Stimulated activated CD8-positive, alpha-beta memory T cell treated with anti-CD3 and anti-CD28 coated beads, Interleukin-7, amount 100 ng/mL, for 1 hour (primary cell): ENCODE data around the gene TBC1D22B.
"Not testable (repeated sequence)": the region's sequence is repeated elsewhere in the genome, so short reads cannot be mapped to it uniquely, and the experiment has no call there.

ENCODE experiments used
- DNase-seq, 2 donors: peaks; one replicate each; pipeline ENCODE4 v3.0.0-alpha.2; 2020; ENCODE audit warnings: low read depth in 2 of 2

TBC1D22B gene

GRCh38 chr6:37265860-37266259 is 8.3 kb downstream of the TBC1D22B start:
- no peak for DNase-seq

GRCh38 chr6:37269105-37269504 is 11.5 kb downstream of the TBC1D22B start:
- DNase-seq, result no peak

- no peak for DNase-seq
Measured at GRCh38 chr6:37272834-37273566, 15.4 kb downstream of the TBC1D22B start.

GRCh38 chr6:37273690-37274089 is 16.1 kb downstream of the TBC1D22B start:
- DNase-seq, result no peak

- DNase-seq, result no peak
Measured at GRCh38 chr6:37275350-37275749, 17.8 kb downstream of the TBC1D22B start.

GRCh38 chr6:37277001-37277409 is 19.4 kb downstream of the TBC1D22B start:
- DNase-seq, result no peak

GRCh38 chr6:37279366-37280134 is 22.0 kb downstream of the TBC1D22B start:
- DNase-seq, result no peak

GRCh38 chr6:37280162-37280887 is 22.8 kb downstream of the TBC1D22B start:
- no peak for DNase-seq

GRCh38 chr6:37282371-37282770 is 24.8 kb downstream of the TBC1D22B start:
- DNase-seq, result no peak

GRCh38 chr6:37283268-37283667 is 25.7 kb downstream of the TBC1D22B start:
- DNase-seq, result no peak

- no peak for DNase-seq
Measured at GRCh38 chr6:37283671-37284151, 26.1 kb downstream of the TBC1D22B start.

GRCh38 chr6:37284781-37285180 is 27.2 kb downstream of the TBC1D22B start:
- DNase-seq, result no peak

- DNase-seq, result no peak
Measured at GRCh38 chr6:37285861-37286311, 28.3 kb downstream of the TBC1D22B start.

- no peak for DNase-seq
Measured at GRCh38 chr6:37287519-37288157, 30.1 kb downstream of the TBC1D22B start.

- DNase-seq, result no peak
Measured at GRCh38 chr6:37288247-37288646, 30.7 kb downstream of the TBC1D22B start.

GRCh38 chr6:37289931-37290330 is 32.4 kb downstream of the TBC1D22B start:
- no peak for DNase-seq

- DNase-seq, result no peak
Measured at GRCh38 chr6:37293426-37293825, 35.9 kb downstream of the TBC1D22B start.

- not testable (repeated sequence) for DNase-seq
Measured at GRCh38 chr6:37297637-37298036, 40.1 kb downstream of the TBC1D22B start.

GRCh38 chr6:37298958-37299357 is 41.4 kb downstream of the TBC1D22B start:
- no peak for DNase-seq

- DNase-seq, result no peak
Measured at GRCh38 chr6:37299990-37300389, 42.4 kb downstream of the TBC1D22B start.

- no peak for DNase-seq
Measured at GRCh38 chr6:37302086-37302686, 44.6 kb downstream of the TBC1D22B start.
